SW480 (cell line): ENCODE measurements around the gene GALNTL6.
"Not testable (repeated sequence)": the region's sequence is repeated elsewhere in the genome, so short reads cannot be mapped to it uniquely, and the experiment has no call there.

Experiments used
- DNase-seq: peaks from one replicate; pipeline ENCODE4 v3.0.0-alpha.2; 2016; ENCODE audit warnings: low spot score

Gene GALNTL6

DNA sequence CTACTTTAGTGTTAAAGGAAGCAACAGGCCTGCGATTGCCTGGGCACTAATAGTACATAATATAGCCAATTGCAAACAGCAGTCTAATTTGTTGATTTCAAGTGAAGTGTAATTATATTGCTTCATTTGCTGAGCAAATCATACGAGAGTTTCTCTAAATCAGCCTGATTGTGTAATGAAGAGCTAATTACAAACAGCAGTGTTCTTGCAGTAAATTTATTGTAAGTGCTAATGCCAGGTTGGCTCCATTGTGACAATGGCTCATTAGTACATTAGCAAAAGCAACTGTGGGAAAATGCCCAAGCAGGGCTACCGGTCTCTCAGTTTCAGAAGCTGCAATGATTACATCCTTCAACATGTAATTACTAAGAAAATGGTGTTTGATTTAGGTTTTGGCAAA is 591.5 kb downstream of the GALNTL6 start:
- no peak for DNase-seq

DNA sequence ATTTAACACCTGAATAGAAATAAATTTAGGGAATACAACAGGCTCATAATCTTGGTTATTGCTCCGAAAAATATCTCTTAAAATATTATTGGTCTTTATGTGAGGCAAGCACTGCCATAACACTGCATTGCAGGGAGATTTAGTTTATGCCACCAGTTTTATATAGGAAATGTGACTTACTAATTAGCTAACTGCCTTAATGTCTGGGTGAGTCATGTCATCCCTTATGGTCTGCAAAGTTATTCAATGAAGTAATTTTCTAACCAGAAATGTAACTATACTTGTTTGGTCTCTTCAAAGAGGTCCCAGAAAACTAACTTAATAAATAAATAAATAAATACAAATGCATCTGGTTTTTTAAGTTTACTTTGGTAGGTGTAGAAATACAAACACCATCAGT is 597.2 kb downstream of the GALNTL6 start:
- DNase-seq = no peak

DNA sequence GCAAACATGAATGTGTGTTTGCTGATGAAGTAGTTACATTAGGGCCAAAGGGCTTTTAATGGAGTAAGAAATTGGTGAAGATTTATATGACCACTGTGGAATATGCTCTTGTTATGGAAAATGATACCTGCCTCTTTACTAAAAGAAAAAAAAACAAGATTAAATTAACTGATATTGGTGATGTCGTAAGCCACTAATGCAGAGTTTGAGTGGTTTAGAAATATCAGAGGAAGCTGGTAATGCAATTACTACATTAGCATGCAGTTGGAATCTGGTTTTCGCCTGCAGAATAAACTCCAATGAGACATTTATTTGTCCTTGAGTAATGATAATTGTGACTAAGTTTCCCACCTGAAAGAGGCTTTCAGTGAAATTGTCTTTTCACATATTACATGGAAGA is 597.9 kb downstream of the GALNTL6 start:
- no peak for DNase-seq

DNA sequence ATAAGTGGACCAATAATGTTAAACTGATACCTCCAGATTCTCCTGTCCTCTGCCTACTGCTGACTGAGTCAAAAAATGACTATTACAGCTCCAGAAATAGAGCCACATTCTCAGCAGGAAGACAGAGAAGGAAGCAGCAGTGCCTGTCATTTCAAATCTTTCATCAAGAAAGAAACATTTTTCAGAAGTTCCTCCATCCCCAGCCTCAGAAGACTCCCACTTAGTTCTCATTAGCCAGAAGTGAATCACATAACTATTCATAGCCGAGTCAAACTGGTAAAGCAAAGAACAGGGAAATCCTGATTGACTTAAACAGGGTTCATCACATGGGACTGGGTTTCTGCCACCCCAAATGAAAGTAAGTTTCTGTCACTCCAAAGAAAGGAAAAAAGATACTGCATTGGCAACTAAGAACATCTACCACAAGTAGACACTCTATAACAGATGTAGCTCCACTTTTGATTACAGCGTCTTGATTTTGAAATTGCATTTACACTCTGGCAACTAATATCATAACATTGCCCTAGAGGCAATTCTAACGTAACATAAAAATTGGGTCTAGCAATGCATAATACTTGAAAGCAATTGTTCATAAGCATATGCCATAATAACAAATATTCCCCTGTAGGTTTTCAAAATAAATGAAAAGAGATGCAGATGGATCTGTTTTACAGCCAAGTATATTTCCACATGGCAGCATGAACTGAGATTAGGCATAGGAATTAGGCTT is 599.8 kb downstream of the GALNTL6 start:
- DNase-seq = no peak

DNA sequence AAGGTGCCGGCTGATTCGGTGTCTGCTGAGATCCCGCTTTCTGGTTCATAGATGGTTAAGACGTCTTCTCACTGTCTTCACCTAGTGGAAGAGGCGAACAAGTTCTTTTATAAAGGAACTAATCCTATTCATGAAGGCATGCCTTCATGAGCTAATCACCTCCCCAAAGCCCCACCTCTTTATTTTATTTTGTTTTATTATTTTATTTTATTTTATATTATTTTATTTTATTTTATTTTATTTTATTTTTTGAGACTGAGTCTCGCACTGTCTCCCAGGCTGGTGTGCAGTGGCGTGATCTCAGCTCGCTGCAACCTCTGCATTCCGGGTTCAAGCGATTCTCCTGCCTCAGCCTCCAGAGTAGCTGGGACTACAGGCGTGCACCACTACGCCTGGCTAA is 615.8 kb downstream of the GALNTL6 start:
- not testable (repeated sequence) for DNase-seq

DNA sequence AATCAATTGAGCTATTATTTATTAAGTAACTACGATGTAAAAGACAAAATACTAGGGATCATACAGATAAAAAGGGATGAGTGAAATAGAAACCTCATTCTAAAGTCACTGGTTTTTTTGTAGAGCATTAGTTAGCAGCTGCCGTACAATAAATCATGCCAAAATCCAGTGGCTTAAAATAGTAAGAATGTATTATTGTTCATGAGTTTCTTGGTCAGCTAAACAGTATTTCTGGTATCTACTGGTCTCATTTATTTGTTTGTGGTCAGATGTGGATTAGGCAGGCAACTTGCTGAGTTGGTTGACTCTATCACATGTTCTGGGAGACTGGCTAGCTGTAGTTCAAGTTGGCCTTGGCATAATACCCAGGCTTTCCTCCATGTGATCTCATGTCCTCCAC is 667.3 kb downstream of the GALNTL6 start:
- no peak for DNase-seq

DNA sequence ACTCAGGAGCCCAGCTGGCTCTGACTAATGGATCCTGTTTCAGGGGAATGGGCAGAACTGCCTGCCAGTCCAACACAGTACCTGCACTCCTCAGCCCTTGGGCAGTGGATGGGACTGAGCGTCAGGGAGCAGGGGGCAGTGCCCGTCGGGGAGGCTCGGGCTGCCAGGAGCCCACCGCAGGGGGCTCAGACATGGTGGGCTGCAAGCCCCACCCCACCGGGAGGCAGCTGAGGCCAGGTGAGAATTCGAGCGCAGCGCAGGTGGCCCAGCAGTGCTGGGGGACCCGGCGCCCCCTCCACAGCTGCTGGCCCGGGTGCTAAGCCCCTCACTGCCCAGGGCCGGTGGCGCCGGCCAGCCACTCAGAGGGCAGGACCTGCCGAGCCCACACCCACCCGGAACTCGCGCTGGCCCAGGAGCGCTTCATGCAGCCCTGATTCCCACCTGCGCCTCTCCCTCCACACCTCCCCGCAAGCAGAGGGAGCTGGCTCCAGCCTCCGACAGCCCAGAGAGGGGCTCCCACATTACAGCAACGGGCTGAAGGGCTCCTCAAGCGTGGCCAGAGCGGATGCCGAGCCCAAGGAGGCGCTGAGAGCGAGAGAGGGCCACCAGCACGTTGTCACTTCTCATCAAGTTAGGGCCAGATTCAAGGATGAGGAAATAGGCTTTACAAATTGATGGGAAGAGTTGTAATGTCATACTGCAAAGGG is 668.8 kb downstream of the GALNTL6 start:
- DNase-seq = no peak

DNA sequence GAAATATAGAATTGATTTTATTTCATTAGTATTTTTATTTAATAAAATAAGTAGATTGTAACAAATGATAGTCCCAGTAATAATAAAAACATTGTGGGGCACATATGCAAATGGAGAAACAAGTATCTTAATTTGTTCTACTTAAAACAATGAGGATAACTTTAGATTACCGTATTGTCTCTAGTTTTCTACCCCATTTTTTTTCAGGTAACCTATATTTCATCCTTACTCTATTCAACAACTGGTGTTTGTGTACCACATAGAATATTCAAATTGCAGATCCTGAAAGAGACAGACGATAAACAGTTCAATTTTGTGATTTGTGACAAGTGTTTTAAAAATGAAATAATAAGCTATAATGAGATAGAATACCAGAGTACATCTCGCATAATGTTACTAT is 671.8 kb downstream of the GALNTL6 start:
- no peak for DNase-seq

DNA sequence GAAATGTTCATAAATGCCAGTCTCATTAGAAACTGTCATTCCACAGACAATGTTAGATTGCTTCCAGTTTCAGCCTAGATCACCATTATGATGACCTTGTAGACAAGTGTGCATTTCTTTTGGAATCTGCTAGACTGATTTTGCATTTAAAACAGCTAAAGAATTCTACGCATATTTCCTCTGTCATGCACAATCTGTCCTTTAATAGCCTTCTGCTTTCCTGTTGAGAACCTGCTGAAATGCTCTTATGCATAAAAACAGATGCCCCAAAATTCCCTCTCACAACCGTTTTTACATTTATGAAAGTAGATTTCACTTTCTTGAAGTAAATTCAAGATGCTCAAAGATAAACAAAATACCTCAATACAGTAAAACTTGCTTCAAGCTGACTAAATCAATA is 673.3 kb downstream of the GALNTL6 start:
- DNase-seq = no peak

DNA sequence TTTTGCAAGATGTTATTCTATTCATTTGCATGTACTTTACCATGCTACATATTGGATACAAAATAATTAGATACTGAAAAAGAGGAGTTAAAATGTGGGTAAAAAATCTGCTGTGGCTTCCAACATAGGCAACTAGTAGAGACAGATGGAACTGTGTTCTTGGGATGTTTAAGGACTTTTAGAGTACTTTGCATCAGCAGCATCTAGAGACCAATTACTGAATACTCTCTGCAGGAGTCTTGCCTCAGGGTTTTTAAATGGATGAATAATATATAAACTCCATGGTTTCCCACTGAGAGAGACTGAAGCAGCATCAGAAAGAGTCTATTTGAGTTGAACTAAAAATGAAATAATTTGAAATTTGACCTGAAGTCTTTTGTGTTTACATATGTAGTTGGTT is 676.7 kb downstream of the GALNTL6 start:
- no peak for DNase-seq

DNA sequence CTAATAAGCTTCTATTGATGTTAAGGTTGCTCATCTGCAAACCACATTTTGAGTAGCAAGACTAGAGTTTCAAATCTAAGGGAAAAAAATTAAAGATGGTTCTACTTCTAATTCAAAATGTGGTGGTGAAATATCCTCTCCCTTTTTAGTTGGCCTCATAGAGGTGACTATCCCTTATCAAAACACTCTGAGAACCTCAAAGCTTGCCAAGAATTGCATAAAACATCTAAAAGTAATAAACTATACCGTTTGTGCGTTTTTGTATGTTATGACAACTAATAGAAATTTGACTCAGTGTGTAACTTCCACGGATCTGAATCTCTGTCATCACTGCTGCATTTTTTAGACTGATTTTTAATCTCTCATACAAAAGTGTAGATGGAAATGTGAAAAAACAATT is 682.6 kb downstream of the GALNTL6 start:
- no peak for DNase-seq

DNA sequence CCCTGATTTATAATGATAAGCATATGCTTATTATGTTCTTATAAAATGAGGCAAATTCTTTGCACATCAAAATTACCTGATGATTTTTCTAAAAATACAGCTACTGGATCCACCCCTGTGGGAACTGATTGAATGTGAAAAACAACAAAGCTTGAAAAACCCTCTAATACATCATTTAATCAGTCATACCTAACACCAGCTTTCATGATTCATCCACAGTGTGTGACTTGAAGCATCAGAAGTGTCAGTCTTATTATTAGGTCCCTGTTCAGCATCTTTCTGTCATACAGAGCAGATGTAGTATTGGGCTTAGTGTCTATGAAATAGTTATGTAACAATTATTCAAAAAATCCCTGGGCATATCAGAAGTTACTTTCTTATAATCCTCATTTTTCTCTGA is 684.1 kb downstream of the GALNTL6 start:
- DNase-seq = no peak

DNA sequence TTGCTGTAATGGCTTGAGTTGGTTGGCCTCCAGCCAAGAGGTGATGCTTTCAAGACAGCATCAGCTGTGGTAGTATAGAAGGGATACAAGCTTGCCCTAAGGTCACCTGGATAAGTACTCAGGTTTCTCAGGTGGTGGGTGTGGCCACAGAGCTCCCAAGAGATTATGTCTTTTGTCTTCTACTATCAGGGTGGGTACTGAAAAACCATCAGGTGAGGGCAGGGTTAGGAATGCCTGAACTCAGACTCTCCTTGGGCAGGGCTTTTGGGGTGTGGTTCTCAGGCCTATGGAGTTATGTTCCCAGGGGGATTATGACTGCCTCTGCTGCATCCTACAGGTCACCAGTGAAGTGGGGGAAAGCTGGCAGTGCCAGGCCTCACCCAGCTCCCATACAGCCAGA is 700.8 kb downstream of the GALNTL6 start:
- DNase-seq = no peak

DNA sequence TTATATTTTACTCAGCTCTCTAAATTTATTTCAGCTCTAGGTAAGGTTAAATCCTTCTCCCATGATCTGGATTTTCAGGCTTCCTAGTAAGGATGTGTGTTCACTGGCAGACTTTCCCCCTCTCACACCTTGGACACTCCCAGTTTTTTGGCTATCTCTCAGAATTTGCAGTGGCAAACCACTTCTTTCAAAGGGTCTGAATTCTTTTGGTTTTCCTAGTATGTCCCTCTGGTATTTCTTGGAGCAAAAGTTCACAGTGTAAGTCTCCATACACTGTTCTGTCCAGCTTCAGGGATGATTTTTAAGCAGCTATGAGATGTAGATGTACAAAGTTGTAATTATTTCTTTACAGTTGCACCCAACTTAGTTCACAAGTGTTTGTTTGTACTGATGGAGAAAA is 701.6 kb downstream of the GALNTL6 start:
- no peak for DNase-seq

DNA sequence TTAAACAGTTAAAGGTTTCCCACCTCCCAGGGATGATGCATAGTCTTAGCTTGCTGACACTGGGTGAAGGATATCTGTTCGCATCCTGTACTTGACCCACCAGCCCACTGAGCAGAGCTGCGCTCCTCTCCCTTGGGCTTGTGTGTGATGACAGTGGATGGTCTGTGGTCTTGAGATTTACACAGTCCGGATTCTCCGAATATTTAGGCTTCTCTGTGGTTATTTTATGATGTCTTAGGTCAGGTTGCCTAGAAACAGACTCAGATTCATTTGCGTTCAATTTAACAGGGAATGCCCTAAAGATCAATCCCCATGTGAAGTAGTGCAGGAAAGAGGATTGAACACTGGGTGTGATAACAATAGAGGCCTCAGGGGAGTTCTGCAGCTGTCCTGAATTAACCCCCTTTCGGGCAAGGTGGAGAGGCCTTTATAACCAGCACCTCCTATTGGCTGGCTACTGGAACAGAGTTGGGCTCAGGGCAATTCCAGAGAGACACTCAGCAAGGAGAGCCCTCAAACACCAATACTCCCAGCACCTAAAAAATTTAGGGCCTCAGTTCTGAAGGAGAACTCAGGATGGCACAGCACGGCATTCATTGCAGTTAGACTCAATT is 702.2 kb downstream of the GALNTL6 start:
- no peak for DNase-seq

DNA sequence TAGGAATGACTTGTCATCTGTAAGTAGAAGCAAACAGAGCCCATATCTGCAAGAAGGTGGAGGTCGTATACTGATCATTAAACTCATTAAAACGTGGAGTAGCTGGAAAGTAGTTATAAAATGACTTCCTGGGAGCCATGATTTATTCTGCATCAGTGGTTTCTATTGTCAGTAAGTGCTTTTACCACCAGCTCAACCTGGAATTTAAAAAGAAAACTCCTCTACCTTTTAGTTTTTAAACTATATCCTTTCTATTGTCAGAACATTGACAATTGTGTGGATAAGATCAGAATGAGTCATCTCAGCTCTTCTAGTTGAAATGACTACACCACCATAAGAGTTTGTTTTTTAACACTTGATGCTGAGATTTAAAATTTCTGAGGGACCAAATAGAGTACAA is 704.2 kb downstream of the GALNTL6 start:
- DNase-seq = no peak

DNA sequence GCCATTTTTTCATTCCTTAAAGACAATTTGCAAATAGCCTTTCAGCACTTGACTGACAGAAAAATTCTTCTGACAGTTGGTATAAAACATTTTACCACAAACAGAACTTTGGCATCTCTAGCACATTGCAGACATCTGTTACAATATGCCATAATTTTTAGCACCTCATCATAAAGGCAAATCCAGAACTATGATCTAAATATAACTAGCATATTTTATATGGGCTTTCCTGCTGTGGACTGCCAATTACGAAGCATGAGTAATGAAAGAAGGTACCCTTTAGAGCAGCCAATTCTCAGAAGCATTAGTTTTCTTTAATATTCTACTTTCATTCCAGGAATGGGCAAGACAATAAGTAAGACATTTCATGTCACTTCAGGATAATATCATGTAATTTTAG is 708.0 kb downstream of the GALNTL6 start:
- DNase-seq = no peak

DNA sequence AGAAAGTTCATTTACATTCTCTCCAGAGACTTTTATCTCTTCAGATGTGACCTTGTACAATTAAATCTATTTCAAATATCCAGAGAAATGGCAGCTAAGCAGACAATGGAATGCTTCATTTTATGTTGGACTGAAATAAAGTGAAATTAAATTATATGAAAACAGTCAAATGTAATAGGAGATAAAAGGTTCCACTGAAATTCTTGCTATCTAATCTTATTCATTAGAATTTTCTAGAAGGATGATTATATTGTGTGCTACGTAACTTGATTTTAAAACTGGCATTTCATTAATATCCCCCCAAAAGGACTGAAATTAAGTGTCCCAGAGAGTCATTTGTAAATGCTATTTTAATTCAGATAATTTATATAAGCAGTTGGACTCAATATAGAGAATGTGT is 708.5 kb downstream of the GALNTL6 start:
- DNase-seq = no peak

DNA sequence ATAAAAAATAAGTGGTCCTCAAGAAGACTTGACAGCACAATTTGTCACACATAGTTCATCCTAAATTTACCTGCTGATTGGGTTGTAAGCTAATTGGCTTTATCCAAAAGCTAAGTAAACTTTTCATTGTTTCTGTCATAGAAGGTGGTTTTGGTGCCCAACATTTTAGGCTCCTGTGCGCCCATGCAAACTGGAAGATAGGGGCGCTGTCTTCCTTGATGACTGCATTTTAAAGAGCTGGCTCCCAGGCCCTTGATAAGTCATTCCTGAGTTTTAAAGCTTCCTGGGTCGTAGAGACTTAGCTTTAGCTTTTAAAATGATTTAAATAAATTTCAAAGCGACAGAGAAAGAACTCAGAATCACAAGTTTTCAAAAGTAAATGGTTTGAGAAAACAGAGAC is 730.0 kb downstream of the GALNTL6 start:
- DNase-seq = no peak

DNA sequence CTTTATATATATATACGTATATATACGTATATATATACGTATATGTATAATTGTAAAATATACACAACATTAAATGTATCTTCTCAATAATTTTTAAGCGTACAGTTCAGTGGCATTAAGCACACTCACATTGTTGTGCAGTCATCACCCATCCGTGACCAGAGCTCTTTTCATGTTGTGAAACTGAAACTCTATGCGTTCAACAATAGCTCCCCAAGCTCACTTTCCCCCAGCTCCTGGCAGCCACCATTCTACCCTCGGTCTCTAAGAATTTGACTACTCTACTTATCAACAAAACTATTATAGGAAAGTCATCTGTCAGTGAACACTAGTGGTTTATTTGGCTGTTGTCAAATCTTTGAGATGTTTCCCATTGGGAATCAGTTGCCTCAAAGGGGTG is 733.6 kb downstream of the GALNTL6 start:
- DNase-seq = no peak

DNA sequence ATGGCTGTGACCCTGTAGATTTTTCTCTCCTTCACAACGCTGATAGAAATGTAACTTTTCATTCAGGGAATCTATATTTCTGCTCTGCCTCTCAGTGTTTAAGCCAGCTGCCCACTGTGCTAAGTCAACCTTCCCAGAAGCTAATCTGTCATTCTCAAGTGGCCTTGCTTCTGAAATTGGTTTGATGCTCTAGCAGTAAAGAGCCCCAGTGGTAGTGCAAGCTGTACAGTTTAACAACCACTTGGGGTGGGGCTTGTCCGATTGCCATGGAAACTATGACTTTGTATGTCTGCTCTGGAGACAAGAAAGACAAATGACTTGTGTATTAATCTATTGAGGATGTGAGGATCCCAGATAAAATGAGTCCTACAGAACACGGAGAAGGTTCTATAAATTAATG is 734.5 kb downstream of the GALNTL6 start:
- no peak for DNase-seq

DNA sequence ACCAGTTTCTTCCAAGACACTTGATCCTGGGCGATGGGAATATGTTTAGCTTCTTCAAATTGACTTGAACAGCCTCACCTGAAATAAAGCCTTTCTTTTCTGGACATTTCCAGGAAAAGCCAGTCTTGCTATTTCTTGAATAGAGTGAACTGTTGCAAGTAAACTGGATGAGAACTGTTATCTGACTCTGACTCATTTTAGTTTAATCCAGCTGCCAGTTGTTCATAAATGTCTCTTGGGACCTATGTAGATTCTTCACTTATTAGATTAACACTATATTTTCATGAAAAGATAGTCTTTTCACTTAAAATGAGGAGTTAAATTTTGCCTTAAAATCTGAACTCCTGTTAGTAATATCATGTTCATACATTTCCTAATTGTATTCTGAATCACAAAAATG is 740.0 kb downstream of the GALNTL6 start:
- DNase-seq = no peak

DNA sequence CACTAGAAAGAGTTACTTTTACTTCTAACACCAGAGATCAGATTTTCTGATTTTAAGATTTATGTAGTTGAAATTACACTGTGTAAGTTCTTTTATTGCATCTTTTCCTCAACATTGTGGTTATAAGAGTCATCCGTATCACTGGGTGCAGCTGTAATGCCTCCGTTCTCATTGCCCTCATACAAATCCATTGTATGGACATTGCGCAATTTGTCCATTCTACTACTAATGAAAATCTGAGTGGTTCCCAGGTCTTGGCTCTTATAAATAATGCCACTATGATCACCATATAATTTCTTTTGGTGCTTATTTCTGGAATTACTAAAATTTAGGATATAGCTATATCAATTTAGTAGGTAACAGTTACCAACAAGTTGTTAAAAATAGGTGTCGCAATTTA is 741.4 kb downstream of the GALNTL6 start:
- DNase-seq = no peak

DNA sequence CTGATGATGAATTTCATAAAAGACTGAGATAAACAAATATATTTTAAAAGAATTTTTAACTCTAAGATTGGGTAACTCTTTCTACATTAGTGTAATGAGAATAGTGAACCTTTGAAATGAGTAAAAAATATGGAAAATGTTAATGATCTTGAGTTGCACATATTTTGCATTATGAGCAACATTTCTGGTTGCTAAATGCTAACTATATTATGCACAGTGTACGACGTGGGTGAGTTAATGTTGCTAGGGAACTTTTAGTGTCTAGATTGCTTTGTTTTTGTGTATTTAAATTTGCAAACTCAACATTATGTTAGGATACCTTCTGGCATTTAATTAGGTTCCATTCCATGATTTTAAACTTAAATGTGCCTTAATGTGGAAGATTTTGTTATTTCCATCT is 742.5 kb downstream of the GALNTL6 start:
- DNase-seq = no peak
